OCI-LY1 (cell line): Measurements from ENCODE around the gene STAT4.

Experiments used
- H2AFZ ChIP-seq: fragments of 200-600 bp; sonication (generic), shearing (Covaris generic); 2 replicates; pipeline ENCODE4 v1.6.0; 2014; ENCODE audit warnings: antibody characterized with exemption, mild to moderate bottlenecking, low read length
- H3F3A ChIP-seq: fragments of 200-600 bp; sonication (generic), shearing (Covaris generic); 2 replicates; pipeline ENCODE4 v1.6.0; 2014; ENCODE audit warnings: mild to moderate bottlenecking, antibody characterized with exemption, low read length, moderate library complexity; ENCODE audit not compliant: insufficient read depth
- H3K27ac ChIP-seq: fragments of 200-600 bp; sonication (generic); 2 replicates; pipeline ENCODE4 v1.5.1; 2014; ENCODE audit warnings: low read length, mixed run types, mild to moderate bottlenecking, low read depth; ENCODE audit not compliant: poor library complexity, severe bottlenecking
- H3K27me3 ChIP-seq: fragments of 200-600 bp; sonication (generic); 2 replicates; pipeline ENCODE4 v1.6.0; 2014; ENCODE audit warnings: antibody characterized with exemption, mild to moderate bottlenecking, low read length, moderate library complexity; ENCODE audit not compliant: insufficient read depth
- H3K36me3 ChIP-seq: fragments of 200-600 bp; sonication (generic); 2 replicates; pipeline ENCODE4 v1.6.1; 2014; ENCODE audit warnings: mild to moderate bottlenecking, antibody characterized with exemption, low read length, moderate library complexity, mixed read lengths; ENCODE audit not compliant: insufficient read depth
- H3K4me1 ChIP-seq: fragments of 200-600 bp; sonication (generic); 2 replicates; pipeline ENCODE4 v1.5.1; 2014; ENCODE audit warnings: mild to moderate bottlenecking, low read length, moderate library complexity; ENCODE audit not compliant: insufficient read depth, severe bottlenecking
- H3K4me2 ChIP-seq: fragments of 200-600 bp; sonication (generic), shearing (Covaris generic); 2 replicates; pipeline ENCODE4 v1.6.1; 2014; ENCODE audit warnings: low read length
- H3K4me3 ChIP-seq: fragments of 200-600 bp; sonication (generic); 2 replicates; pipeline ENCODE4 v1.5.1; 2014; ENCODE audit warnings: low read length, low read depth, mild to moderate bottlenecking, mixed read lengths; ENCODE audit not compliant: poor library complexity, severe bottlenecking
- H3K79me2 ChIP-seq: fragments of 200-600 bp; shearing (Covaris generic); 2 replicates; pipeline ENCODE4 v1.6.1; 2016; ENCODE audit warnings: mixed run types, low read length, mixed read lengths; ENCODE audit not compliant: insufficient read depth
- H3K9ac ChIP-seq: fragments of 200-600 bp; sonication (generic), shearing (Covaris generic); 2 replicates; pipeline ENCODE4 v1.6.1; 2014; ENCODE audit warnings: mild to moderate bottlenecking, low read length, mixed read lengths
- H3K9me2 ChIP-seq: fragments of 200-600 bp; sonication (generic), shearing (Covaris generic); 2 replicates; pipeline ENCODE4 v1.6.1; 2014; ENCODE audit warnings: low read depth, mild to moderate bottlenecking, low read length, mixed read lengths
- H3K9me3 ChIP-seq: fragments of 200-600 bp; shearing (Covaris generic); 2 replicates; pipeline ENCODE4 v1.6.1; 2014; ENCODE audit warnings: low read length, mixed read lengths
- H4K20me1 ChIP-seq: fragments of 200-600 bp; sonication (generic), shearing (Covaris generic); 2 replicates; pipeline ENCODE4 v1.6.0; 2016; ENCODE audit warnings: mild to moderate bottlenecking, low read length; ENCODE audit not compliant: insufficient read depth
- CTCF ChIP-seq: fragments of 200-600 bp; sonication (generic), shearing (Covaris generic); IDR thresholded peaks from 2 replicates; pipeline ENCODE4 v1.5.1; 2017; ENCODE audit warnings: mild to moderate bottlenecking, antibody characterized with exemption, low read length, moderate library complexity, mixed read lengths
- EZH2 ChIP-seq: fragments of 200-600 bp; sonication (generic), shearing (Covaris generic); IDR thresholded peaks from 2 replicates; pipeline ENCODE4 v1.8.0; 2017; ENCODE audit warnings: borderline replicate concordance, mixed run types, mild to moderate bottlenecking, antibody characterized with exemption, low read length, moderate library complexity, mixed read lengths

The STAT4 gene

DNA sequence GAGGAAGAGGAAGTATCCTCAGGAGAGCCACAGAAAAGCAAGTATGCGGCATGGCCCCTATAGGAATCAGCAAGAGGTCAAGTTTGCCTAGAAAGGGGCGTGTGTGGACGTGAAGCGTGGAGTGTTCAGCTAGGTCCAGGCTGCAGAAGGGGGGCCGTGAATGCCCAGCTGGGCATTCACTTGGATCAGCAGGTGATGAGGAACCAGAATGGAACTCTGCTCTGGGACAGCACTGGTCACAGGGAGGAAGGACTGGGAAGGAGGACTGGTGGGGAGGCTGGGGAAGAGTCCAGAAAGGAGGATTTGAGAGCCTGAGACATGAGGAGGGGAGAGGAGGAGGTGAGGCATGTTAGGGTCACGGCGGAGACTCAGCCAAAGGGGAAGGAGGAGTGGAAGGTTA, 156.6 kb downstream of the STAT4 start:
- Histone ChIP-seq H3K4me3 (no peak overlapping the region), H3K9ac (no peak overlapping the region), H3K4me2 (no peak overlapping the region), H3K79me2 (no peaks in the 10 kb centered on the region), H3K4me1 (no peaks in the 10 kb centered on the region), H3F3A (no peaks in the 10 kb centered on the region), H3K9me2 (no peaks in the 10 kb centered on the region), H4K20me1 (no peaks in the 10 kb centered on the region), H3K27ac (no peak overlapping the region), H2AFZ (no peak overlapping the region), H3K9me3 (no peaks in the 10 kb centered on the region), H3K27me3 (no peaks in the 10 kb centered on the region), H3K36me3 (peaks cover 86% of the 10 kb centered on the region)
- no peak for TF ChIP-seq CTCF
- no peak for TF ChIP-seq EZH2

GRCh38 chr2:190993292-190993643, 157.5 kb downstream of the STAT4 start:
- Histone ChIP-seq H3K4me1 (no peaks in the 10 kb centered on the region), H3K27ac (no peak overlapping the region), H2AFZ (no peak overlapping the region), H3K4me2 (no peak overlapping the region), H3K79me2 (no peaks in the 10 kb centered on the region), H3K27me3 (no peaks in the 10 kb centered on the region), H4K20me1 (no peaks in the 10 kb centered on the region), H3K36me3 (peaks cover 89% of the 10 kb centered on the region), H3K9me2 (no peaks in the 10 kb centered on the region), H3K9ac (no peak overlapping the region), H3K4me3 (no peak overlapping the region), H3K9me3 (no peaks in the 10 kb centered on the region), H3F3A (no peaks in the 10 kb centered on the region)
- no peak for TF ChIP-seq EZH2
- no peak for TF ChIP-seq CTCF

DNA sequence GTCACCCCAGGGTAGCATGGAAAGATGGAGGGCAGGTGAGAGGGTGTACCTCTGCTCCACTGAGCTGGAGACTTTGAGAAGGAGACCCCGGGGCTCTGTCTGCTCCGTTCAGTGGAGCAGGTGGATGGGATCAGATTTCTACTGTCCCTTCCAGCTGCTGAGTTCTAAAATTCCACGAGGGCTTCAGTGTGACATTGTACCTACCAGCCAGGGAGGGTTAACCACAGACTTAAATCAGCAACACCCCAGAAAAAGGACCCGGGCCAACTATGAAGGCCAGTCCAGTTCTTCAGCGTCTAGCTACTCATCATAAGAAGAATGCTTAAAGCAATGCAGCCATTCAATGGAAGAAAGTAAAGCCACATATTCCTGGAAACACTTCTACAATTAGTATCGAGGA, 160.7 kb downstream of the STAT4 start:
- H3K9ac ChIP-seq: no peak overlapping the region
- H3K36me3 ChIP-seq: peaks cover 91% of the 10 kb centered on the region
- no peak overlapping the region for H3K27ac ChIP-seq
- H3K4me3 ChIP-seq: no peak overlapping the region
- H2AFZ ChIP-seq: no peak overlapping the region
- no peaks in the 10 kb centered on the region for H4K20me1 ChIP-seq
- H3K79me2 ChIP-seq: no peaks in the 10 kb centered on the region
- H3K9me2 ChIP-seq: no peaks in the 10 kb centered on the region
- no peak overlapping the region for H3K4me2 ChIP-seq
- no peaks in the 10 kb centered on the region for H3K9me3 ChIP-seq
- no peaks in the 10 kb centered on the region for H3K4me1 ChIP-seq
- no peak for TF ChIP-seq EZH2
- no peak for TF ChIP-seq CTCF
- H3F3A ChIP-seq: no peaks in the 10 kb centered on the region
- H3K27me3 ChIP-seq: no peaks in the 10 kb centered on the region

GRCh38 chr2:190988910-190989309, 161.9 kb downstream of the STAT4 start:
- Histone ChIP-seq H4K20me1 (no peaks in the 10 kb centered on the region), H3K4me1 (no peaks in the 10 kb centered on the region), H3K36me3 (peaks cover 94% of the 10 kb centered on the region), H3K9me3 (no peaks in the 10 kb centered on the region), H2AFZ (no peak overlapping the region), H3K27ac (no peak overlapping the region), H3F3A (no peaks in the 10 kb centered on the region), H3K4me3 (no peak overlapping the region), H3K9ac (no peak overlapping the region), H3K4me2 (no peak overlapping the region), H3K79me2 (no peaks in the 10 kb centered on the region), H3K27me3 (no peaks in the 10 kb centered on the region), H3K9me2 (no peaks in the 10 kb centered on the region)
- TF ChIP-seq CTCF (no peak), EZH2 (no peak)
